DND-41 (cell line): Measurements from ENCODE around the gene RNF123.

ENCODE experiments used
- EZH2 ChIP-seq: IDR thresholded peaks from 3 replicates; pipeline ENCODE4 v1.6.1; 2012; ENCODE audit warnings: borderline replicate concordance, low read depth, mild to moderate bottlenecking, moderate library complexity, low read length, inconsistent platforms; ENCODE audit not compliant: severe bottlenecking
- TF ChIP-seq, protein P1 (sequence below): IDR thresholded peaks from 2 replicates; pipeline ENCODE4 v1.5.1; 2012; ENCODE audit warnings: borderline replicate concordance, low read length, moderate library complexity, mild to moderate bottlenecking; ENCODE audit not compliant: poor library complexity, severe bottlenecking; ENCODE audit errors: extremely low read depth

- TF ChIP-seq, protein P1, sequence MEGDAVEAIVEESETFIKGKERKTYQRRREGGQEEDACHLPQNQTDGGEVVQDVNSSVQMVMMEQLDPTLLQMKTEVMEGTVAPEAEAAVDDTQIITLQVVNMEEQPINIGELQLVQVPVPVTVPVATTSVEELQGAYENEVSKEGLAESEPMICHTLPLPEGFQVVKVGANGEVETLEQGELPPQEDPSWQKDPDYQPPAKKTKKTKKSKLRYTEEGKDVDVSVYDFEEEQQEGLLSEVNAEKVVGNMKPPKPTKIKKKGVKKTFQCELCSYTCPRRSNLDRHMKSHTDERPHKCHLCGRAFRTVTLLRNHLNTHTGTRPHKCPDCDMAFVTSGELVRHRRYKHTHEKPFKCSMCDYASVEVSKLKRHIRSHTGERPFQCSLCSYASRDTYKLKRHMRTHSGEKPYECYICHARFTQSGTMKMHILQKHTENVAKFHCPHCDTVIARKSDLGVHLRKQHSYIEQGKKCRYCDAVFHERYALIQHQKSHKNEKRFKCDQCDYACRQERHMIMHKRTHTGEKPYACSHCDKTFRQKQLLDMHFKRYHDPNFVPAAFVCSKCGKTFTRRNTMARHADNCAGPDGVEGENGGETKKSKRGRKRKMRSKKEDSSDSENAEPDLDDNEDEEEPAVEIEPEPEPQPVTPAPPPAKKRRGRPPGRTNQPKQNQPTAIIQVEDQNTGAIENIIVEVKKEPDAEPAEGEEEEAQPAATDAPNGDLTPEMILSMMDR = no peak
- no peak for TF ChIP-seq EZH2
These were observed 43.2 kb downstream of the RNF123 start for GRCh38 chr3:49732597-49732996.
